ENCODE measurements around the gene MLLT1.

MLLT1 gene

DNA sequence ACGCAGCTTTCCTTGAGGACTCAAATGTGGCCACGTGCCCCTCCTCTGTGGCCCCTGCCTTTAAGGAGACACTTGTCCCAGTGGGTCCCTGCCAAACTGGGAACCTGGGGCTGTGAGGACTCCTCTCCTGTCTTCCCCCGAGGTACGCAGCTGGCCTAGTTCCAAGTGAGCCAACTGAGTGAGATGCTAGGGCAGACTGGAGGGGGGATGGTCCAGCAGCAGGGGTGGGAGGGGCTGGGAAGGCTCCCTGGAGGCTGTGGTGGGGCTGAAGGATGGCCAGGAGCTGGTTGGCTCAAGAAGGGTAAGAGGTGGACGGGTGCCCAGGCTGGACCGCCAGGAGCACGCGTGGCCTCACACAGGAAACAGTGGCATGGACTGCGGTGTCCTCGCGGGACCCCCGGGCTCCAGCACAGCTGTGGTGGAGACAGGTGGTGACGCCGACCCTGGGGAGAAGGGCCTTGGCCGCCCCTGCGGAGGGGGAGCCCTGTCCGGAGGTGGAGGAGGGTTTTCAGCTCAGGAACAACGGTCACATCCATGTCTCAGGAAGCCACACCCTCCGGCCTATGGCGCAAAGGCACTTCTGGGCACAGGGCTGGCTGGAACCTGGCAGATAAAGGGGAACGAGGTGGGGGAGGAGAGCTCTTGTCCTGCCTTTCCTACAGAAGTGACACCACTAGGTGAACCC lies 45.8 kb downstream of the MLLT1 start:
- DNase-seq = no peak

- DNase-seq = no peak
These were observed 46.5 kb downstream of the MLLT1 start for GRCh38 chr19:6233056-6233826.

- DNase-seq = no peak
These were observed 47.1 kb downstream of the MLLT1 start for GRCh38 chr19:6232601-6233055.

GRCh38 chr19:6230991-6231448 lies 48.8 kb downstream of the MLLT1 start:
- no peak for DNase-seq

DNA sequence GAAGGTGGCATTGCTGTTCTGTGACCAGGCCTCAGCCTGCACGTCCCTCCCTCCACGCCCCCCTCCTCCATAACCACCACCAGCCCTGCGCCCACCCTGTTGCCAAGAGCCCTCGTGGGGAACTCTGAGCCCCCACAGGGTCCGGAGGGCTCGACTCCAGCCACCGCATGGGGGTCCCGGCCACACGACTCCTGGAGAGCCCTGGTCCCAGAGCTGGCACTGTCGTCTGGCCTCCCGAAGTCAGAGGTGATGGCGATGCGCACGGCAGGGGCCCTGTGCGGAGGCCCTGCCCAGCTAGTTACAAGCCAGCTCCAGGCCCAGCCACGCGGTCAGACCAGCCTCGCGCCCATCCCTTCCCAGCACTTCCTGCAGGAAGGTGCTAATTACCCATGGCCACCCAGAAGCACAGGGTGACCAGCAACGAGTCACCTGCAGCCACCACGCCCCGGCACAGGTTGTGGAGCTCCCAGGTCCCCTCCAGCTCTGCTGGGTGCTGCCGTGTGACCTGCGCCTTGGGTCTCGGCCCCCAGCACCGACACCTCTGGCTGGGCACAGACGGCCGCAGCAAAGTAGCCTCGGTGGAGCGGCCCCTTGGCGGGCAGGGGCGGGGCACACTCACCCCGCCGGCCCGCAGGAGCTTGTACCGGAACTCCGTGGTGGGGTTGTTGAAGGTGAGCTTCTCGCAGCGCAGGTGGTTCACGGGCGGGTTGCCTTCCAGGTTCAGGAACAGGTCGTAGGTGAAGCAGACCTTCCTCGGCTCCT lies 49.6 kb downstream of the MLLT1 start:
- DNase-seq = no peak

GRCh38 chr19:6229216-6229913 lies 50.4 kb downstream of the MLLT1 start:
- DNase-seq = no peak

DNA sequence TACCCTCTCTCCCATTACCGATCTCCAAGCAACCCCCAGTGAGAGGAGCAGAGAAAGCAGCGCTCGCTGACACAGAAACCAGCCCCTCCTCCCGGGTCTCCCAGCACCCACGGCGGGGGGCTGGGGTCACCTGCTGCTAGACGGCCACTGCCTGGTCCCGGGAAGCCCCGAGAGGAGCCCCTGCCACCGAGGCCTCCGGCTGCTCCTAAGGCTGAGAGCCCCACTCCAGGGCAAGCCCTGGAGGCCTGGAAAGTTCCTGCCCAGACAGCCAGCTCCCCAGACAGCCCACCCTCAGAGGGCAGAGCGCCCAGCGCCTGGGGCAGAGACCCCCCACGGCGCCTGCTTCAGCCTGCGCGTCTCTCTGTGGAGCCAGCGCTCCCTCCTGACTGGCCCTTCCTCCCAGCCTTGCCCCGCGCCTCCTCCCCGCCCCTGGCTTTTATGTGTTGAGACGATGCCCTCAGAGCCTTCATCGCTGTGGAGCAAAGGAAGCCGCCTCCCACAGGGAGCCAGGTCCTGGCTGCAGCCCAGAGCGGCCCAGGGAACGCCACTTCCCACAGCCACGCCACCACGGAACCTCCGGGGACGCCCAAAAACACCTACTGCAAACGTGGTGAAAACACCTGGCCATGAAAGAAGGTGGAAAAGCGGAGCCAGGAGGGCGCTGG lies 51.1 kb downstream of the MLLT1 start:
- DNase-seq = no peak

GRCh38 chr19:6227936-6228325 lies 51.8 kb downstream of the MLLT1 start:
- no peak for DNase-seq

- no peak for DNase-seq
These were observed 52.4 kb downstream of the MLLT1 start for GRCh38 chr19:6227156-6227935.

DNA sequence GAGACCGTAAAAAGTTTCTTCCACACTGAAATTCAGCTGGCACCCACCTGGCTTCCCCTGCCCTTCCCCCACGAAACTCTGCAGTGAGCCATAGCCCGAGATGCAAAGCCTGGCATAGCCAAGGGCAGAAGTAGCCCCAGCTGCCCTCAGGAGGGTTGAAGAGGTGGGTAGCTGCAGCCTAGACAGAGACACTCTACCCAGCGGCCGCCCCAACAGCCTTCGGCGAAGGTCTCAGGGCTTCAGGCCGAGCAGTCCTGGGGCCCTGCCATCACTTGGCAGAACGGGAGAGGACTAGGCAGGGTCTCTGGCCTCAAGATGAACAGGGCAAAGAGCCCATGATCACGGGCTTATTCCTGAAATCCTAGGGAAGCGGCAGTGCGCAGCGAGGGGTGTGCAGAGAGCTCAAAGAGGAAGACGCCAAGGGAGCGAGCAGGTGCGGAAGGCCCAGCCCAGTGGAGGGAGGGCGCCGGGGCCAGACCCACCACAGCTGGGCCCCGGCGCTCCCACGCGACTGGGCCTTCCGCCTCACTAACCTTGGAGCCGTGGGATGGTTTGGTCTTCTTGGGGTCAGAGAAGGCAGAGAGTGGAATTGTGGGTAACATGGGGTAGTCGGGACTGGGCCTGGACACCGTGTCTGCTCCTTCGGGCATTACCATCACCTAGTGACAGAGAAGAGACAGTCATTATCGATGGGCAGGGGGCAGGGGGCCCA lies 53.2 kb downstream of the MLLT1 start:
- no peak for DNase-seq

DNA sequence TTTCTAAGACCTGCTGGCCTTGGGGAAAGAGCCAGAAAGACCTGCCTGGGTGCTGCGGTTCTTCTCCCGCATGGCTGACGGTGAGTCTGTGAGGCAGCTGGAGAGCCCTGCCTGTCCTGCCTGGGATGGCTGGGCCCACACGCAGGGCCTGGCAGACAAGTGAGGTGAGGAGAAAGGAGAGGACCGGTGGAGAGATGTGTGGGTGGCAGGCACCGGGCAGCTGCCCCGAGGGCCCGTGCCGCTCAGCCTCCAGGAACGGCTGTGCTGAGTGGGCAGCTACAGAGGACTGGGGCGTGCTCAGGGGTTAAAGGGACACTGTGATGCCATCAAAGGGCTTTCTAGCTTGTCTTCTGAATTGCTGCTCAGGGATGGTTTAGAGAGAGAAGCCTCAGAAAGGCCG lies 53.8 kb downstream of the MLLT1 start:
- DNase-seq = no peak

DNA sequence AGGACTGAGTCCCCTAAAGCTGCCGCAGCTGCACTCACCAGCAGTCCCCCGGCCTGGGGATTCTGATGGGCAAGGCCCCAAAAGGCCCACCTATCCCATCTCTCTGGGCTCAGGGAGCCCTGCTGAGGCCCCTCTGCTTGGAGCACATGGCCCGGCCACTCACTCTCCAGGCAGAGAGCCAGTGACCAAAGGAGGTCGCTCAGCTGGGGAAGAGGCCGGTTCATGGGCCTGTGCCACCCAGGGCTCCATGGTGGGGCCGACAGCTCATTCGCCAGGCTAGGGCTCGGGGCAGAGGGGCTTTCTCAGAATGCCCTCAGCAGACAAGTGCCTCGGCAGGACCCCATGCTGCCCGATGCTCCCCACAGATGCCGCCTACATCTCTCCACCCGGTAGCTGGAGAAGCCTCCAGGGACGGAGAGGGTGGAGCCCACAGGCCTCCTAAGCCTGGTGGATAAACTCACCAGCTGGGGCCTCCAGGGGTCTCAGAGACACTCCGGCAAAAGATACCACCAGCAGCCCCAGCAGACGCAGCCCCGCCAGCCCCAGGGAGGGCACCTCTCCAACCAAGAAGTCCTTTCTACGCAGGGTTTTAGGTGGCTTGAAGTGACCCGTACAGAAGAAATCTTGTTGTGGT lies 54.4 kb downstream of the MLLT1 start:
- no peak for DNase-seq

DNA sequence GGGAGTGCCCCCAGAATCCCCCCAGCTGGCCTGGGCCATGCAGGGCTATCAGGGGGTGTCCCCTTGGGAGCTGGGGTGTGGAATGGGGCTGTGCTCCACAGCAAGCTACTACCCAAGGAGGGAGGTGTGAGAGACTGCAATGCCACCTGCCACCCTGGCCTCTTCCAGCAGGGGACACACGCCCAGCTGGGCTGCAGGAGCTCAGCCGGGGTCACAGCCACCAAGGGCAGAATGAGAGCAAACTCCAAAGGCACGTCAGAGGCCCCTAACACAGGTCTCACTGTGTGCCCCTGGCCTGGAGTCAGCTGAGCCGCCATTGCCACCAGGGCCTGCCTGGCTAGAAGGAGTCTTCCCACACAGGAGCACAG lies 55.5 kb downstream of the MLLT1 start:
- no peak for DNase-seq

DNA sequence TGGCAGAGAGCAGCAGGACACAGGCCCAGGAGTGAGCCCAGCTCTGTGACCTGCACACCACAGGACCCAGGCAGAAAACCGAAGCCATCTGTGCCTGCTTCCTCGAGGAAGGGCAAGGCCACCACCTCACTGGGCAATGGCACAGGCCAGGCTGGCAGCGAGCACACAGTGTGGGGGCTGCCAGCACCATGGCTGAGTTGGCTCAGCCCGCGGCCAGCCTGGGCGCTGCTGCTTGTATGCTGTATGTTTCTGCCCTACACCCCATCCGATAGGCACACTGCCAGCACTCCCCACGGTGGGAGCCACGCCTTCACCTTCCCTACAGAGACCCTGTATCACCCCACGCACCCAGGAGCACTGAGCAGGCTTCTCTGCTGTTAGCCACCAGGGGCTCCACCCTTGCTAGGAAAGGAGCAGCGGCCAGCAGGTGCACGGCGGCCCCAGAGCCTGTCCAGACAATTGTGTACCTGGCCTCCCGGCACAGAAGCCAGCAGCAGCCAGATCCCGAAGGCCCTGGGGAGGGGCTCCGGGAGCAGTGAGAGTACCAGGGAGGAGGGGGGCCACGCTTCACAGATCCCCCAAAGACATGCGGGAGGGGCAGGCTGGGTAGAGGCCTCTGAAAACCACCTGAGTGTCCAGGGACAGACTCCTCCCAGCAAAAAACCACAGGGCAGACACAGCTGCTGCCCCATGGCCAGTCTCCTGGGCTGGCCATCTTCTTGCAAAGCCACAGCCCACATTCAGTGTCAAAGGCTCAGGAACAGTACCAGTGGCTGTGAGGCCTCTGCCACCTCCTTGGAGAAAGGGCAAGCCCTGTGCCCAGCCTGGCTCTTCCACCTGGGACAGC lies 56.1 kb downstream of the MLLT1 start:
- DNase-seq = no peak

GRCh38 chr19:6222884-6223283 lies 56.9 kb downstream of the MLLT1 start:
- no peak for DNase-seq

GRCh38 chr19:6221878-6222746 lies 57.7 kb downstream of the MLLT1 start:
- DNase-seq = no peak

- no peak for DNase-seq
These were observed 58.4 kb downstream of the MLLT1 start for GRCh38 chr19:6221220-6221877.

Measured in stimulated activated CD4-positive, alpha-beta T cell treated with anti-CD3 and anti-CD28 coated beads, Interleukin-2, amount 100 ng/mL, for 48 hours (primary cell).